GM19463 (cell line): ENCODE data around the gene RORC.
"Not testable (repeated sequence)": the region's sequence is repeated elsewhere in the genome, so short reads cannot be mapped to it uniquely, and the experiment has no call there.

Source experiments
- ATAC-seq: cut with Tn5 transposase; IDR thresholded peaks from one replicate; pipeline ENCODE4 v1.9.1; 2021; ENCODE audit warnings: mild to moderate bottlenecking, moderate library complexity; ENCODE audit not compliant: unreplicated experiment

RORC gene

GRCh38 chr1:151807131-151807530 lies 24.5 kb downstream of the RORC start:
- ATAC-seq = no peak

GRCh38 chr1:151806170-151806569 lies 25.4 kb downstream of the RORC start:
- no peak for ATAC-seq

DNA sequence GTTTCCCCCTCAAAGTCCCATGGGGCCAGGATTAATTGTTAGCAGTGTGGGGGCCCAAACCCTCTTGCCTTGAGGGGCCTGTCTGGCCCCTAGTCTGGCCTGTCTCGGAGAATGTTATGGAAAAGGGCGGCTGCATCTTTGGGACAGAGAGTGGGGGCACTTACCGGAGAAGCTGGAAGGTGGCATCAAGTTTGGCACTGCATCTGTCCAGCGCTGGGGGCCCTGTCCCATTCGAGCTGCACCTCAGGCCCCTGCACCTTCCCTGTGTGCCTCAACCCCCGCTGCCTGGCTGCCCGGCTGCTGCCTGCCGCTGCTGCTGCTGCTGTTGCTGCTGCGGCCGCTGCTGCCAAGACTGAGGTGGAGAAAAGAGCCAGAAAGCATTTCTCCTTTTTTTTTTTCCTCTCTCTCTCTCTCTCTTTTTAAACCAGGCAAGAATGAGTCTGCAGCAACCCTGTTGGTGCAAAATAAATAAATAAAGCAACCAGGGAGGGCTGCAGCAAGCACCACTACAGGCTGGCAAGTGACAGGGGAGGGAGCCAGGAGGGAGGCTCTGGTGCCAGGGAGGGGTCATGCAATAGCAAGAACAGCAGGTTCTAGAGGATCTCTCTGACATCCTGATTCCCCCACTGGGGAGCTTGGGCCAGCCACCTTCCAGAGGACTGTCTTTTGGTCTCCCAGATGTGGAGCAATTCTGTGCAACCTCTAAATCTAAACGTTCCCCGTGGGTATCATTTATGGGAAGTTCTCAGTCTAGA lies 26.4 kb downstream of the RORC start, which contains the start of gene LINGO4:
Gene LINGO4 (minus strand): TSS at position 354 of the 755 bp plus-strand sequence. CDS start 2,715 bp downstream, outside the sequence.
- no peak for ATAC-seq

- no peak for ATAC-seq
These were observed 27.7 kb downstream of the RORC start for GRCh38 chr1:151803915-151804314.

- ATAC-seq = no peak
These were observed 28.4 kb downstream of the RORC start for GRCh38 chr1:151803164-151803563.

- no peak for ATAC-seq
These were observed 29.2 kb downstream of the RORC start for GRCh38 chr1:151802372-151802771.

- no peak for ATAC-seq
These were observed 29.8 kb downstream of the RORC start for GRCh38 chr1:151801846-151802245.

- no peak for ATAC-seq
These were observed 30.2 kb downstream of the RORC start for GRCh38 chr1:151801310-151801820.

DNA sequence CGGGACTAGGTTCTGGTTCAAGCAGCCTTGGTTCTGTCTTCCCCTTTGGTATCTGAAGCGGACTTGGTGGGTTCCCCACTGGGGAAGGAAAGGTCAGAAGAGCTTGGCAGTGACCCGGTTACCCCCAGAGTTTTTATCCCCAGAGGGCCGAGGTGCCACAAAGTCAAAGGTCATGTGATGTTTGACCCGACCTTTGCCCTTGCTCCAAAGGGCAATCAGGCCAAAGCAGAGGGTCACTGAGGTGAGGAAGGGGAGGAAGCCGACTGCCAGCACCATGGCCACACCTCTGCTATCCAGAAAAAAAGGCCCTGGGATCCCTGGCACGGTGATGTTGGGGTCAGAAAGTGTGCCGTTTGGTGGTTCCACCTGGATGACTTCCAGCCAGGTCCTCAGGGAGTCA lies 30.8 kb downstream of the RORC start:
- no peak for ATAC-seq

GRCh38 chr1:151799179-151800022 lies 32.2 kb downstream of the RORC start:
- no peak for ATAC-seq

- no peak for ATAC-seq
These were observed 33.0 kb downstream of the RORC start for GRCh38 chr1:151798571-151798970.

- ATAC-seq = no peak
These were observed 40.5 kb downstream of the RORC start for GRCh38 chr1:151790940-151791651.

DNA sequence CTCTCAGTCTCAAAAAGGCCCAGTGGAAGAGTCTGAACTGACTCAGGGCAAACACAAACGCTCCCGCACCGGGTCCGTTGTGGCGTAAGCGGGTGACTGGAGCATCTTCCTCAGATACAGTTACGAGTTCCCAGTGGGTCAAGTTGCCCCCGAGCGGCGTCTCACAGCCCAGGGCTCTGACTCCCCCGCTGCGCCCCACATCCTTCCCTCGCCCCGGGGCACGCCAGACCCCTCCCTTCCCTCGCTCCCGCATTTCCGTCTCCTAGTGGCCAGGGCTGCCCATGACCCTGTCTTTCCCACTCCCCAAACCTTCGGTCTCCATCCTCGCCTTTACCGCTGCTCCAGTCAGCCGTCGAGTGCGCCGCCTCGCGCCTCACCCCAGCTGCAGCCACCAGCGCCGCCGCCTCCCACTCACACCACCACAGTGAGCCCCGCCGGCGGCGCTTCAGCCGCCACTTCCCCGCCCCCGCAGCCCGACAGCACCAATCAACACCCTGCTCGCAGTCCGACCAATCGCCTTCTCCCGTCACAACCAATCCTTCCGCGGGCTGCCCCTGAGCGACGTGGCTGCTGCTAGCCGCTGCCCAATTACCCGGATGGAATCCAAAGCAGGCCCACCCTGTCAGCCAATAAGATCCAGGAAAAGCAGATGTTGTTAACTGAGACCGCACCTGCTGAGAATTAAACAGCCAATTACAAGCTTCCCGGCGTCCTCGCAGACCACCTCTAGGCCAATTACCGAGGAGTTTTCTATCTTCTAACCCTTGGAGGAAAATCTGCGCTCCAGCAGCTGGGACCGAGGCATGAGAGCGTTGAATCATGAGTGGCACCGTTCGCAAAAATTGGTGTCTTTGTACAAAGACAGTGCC lies 41.3 kb downstream of the RORC start, which contains the start of gene TDRKH:
Gene TDRKH (minus strand): TSS at position 430 of the 869 bp plus-strand sequence. CDS start 7,478 bp downstream, outside the sequence.
- peak; percentile 96 for ATAC-seq

DNA sequence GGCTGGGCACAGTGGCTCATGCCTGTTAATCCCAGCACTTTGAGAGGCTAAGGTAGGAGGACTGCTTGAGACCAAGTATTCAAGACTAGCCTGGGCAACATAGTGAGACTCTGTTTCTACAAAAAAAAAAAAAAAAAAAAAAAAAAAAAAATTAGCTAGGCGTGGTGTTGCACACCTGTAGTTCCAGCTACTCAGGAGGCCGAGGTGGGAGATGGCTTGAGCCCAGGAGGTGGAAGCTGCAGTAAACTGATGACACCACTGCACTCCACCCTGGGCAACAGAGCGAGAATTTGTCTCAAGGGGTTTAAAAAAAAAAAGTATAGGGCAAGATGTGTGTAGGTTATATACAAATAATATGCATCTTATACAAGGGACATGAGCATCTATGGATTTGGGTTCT lies 43.9 kb downstream of the RORC start:
- ATAC-seq = no peak

DNA sequence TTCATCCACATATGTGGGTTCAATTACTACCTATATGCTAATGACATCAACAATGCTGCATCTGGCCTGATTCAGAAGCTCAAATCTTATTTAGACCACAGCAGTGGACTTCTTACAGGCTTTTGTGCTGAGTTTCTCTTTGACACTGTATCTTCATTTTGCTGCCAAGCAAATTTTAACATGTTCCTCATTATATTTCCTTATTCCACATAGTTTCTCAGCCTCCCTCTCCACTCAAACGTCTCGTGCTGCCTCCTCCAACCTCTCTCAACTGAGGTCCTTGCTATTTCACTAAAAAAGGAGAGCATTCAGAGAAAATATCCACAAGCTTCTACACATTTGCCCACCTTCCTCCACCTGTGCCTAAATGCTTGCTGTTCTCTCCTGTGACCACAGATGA lies 47.8 kb downstream of the RORC start:
- no peak for ATAC-seq

DNA sequence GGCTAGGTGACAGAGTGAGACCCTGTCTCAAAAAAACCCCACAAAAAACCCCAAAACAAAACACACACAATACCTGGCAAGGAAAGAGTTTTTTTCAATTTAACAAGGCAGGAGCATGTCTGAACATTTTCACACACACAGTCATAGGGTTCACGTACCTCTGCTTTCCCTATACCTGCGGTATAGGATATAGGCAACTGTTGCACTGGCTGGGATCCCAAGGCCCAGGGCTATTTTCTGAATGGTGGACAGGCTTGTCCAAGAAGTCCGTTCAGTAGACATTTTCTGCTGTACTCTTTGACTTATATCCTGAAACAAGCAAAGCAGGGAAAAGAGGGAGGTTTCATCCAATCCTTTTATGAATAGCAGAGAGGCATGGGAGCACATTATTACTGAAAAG lies 48.9 kb downstream of the RORC start:
- no peak for ATAC-seq

- not testable (repeated sequence) for ATAC-seq
These were observed 49.6 kb downstream of the RORC start for GRCh38 chr1:151782026-151782425.

- not testable (repeated sequence) for ATAC-seq
These were observed 50.9 kb downstream of the RORC start for GRCh38 chr1:151780736-151781135.

- ATAC-seq = no peak
These were observed 51.8 kb downstream of the RORC start for GRCh38 chr1:151779852-151780251.

- ATAC-seq = no peak
These were observed 54.3 kb downstream of the RORC start for GRCh38 chr1:151777317-151777716.
